Keratinocyte (primary cell): ENCODE results near the gene PPM1D.

Experiments used
- CTCF ChIP-seq, 3 experiments: IDR thresholded peaks in 1 of 3; conservative IDR thresholded peaks in 1 of 3; optimal IDR thresholded peaks in 1 of 3; 2 replicates in 2 of 3; 3 replicates in 1 of 3; pipeline versions ENCODE3 to v1.5.1; 2011; ENCODE audit warnings: low read length in 3 of 3, mild to moderate bottlenecking in 3 of 3, moderate library complexity in 2 of 3, control low read depth in 1 of 3, inconsistent platforms in 1 of 3; ENCODE audit not compliant: insufficient read depth in 2 of 3; ENCODE audit errors: extremely low read depth in 1 of 3
- EZH2 ChIP-seq: IDR thresholded peaks from one replicate; pipeline ENCODE4 v1.6.1; 2012; ENCODE audit warnings: inconsistent platforms, mild to moderate bottlenecking, low read length, moderate library complexity

GRCh38 chr17:60665602-60666001 is 65.6 kb downstream of the PPM1D start:
- TF ChIP-seq CTCF (optimal IDR thresholded peaks at IDR 0.05 in 1 of 3, IDR thresholded peaks at IDR 0.05 in 1 of 3, conservative IDR thresholded peaks at IDR 0.05 in 1 of 3; ENCODE audit: extremely low read depth in 1 of 3, insufficient read depth in 2 of 3, low read length in 3 of 3), result no peak
- no peak for TF ChIP-seq EZH2
